Measurements from ENCODE around the gene PLCG1.
A peak's percentile ranks its signal among the peaks of the same experiment; 100 is the strongest.
"Not testable (repeated sequence)": the region's sequence is repeated elsewhere in the genome, so short reads cannot be mapped to it uniquely, and the experiment has no call there.

Gene PLCG1

GRCh38 chr20:41136680-41137613 is at the start of gene PLCG1:
TSS of gene PLCG1 (plus strand) at chr20:41137543. CDS start at chr20:41137642, 99 bp downstream.
- peak; percentile 84 for DNase-seq

GRCh38 chr20:41087777-41088176 is 49.6 kb upstream of the PLCG1 start:
- no peak for DNase-seq

GRCh38 chr20:41089555-41089954 is 47.8 kb upstream of the PLCG1 start:
- DNase-seq: no peak

- DNase-seq: no peak
Observed at GRCh38 chr20:41091927-41092326, 45.4 kb upstream of the PLCG1 start.

GRCh38 chr20:41094353-41095055 is 42.8 kb upstream of the PLCG1 start:
- peak; percentile 40 for DNase-seq

GRCh38 chr20:41095110-41095969 is 42.0 kb upstream of the PLCG1 start:
- peak; percentile 55 for DNase-seq

- DNase-seq: peak; percentile 84
Observed at GRCh38 chr20:41098703-41099250, 38.6 kb upstream of the PLCG1 start.

GRCh38 chr20:41100001-41100480 is 37.3 kb upstream of the PLCG1 start:
- peak; percentile 39 for DNase-seq

- DNase-seq: no peak
Observed at GRCh38 chr20:41101660-41102059, 35.7 kb upstream of the PLCG1 start.

- no peak for DNase-seq
Observed at GRCh38 chr20:41108531-41108930, 28.8 kb upstream of the PLCG1 start.

- DNase-seq: no peak
Observed at GRCh38 chr20:41110012-41110411, 27.3 kb upstream of the PLCG1 start.

GRCh38 chr20:41110930-41111577 is 26.3 kb upstream of the PLCG1 start:
- DNase-seq: no peak

- no peak for DNase-seq
Observed at GRCh38 chr20:41111578-41111951, 25.8 kb upstream of the PLCG1 start.

GRCh38 chr20:41116282-41116956 is 20.9 kb upstream of the PLCG1 start:
- DNase-seq: no peak

- not testable (repeated sequence) for DNase-seq
Observed at GRCh38 chr20:41118159-41118558, 19.2 kb upstream of the PLCG1 start.

- DNase-seq: peak; percentile 39
Observed at GRCh38 chr20:41118632-41119031, 18.7 kb upstream of the PLCG1 start.

GRCh38 chr20:41119614-41120561 is 17.5 kb upstream of the PLCG1 start:
- DNase-seq: no peak

GRCh38 chr20:41121399-41121798 is 15.9 kb upstream of the PLCG1 start:
- no peak for DNase-seq

- no peak for DNase-seq
Observed at GRCh38 chr20:41123631-41124030, 13.7 kb upstream of the PLCG1 start.

GRCh38 chr20:41124451-41125094 is 12.8 kb upstream of the PLCG1 start:
- no peak for DNase-seq
